ENCODE measurements around the gene TMEM43.

GRCh38 chr3:14178247-14179113 lies 53.6 kb downstream of the TMEM43 start, which contains the start of the genes LSM3 and XPC:
- TF ChIP-seq CTCF (IDR thresholded peaks at IDR 0.05) (no peak), POLR2A (IDR thresholded peaks at IDR 0.05) (peak; percentile 97)
